ENCODE data around the gene CYP3A4.
"Not testable (repeated sequence)": the region's sequence is repeated elsewhere in the genome, so short reads cannot be mapped to it uniquely, and the experiment has no call there.

The CYP3A4 gene

GRCh38 chr7:99792967-99793366 lies 9.0 kb upstream of the CYP3A4 start:
- no peak for DNase-seq (ENCODE audit: low read depth)

GRCh38 chr7:99791667-99792369 lies 7.8 kb upstream of the CYP3A4 start:
- no peak for DNase-seq (ENCODE audit: low read depth)

DNA sequence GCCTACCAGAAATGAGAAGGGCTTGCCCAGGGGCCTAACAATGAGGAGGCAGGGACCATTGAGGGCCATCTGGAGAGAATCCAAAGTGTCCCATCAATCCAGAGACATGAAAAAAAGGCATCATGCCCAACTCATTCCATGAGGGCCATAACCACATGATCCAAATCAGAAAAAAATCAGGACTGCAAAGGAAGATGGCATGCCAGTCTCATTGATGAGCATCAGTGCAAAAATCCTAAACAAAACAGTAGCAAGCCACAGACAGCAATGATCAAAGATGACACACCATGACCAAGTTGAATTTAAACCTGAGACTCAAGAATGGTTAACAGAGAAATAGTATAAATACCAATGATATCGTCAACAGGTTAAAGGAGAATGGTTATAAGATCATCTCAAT lies 7.0 kb upstream of the CYP3A4 start:
- no peak for DNase-seq (ENCODE audit: low read depth)

GRCh38 chr7:99790407-99790806 lies 6.4 kb upstream of the CYP3A4 start:
- no peak for DNase-seq (ENCODE audit: low read depth)

GRCh38 chr7:99789441-99790070 lies 5.6 kb upstream of the CYP3A4 start:
- no peak for DNase-seq (ENCODE audit: low read depth)

DNA sequence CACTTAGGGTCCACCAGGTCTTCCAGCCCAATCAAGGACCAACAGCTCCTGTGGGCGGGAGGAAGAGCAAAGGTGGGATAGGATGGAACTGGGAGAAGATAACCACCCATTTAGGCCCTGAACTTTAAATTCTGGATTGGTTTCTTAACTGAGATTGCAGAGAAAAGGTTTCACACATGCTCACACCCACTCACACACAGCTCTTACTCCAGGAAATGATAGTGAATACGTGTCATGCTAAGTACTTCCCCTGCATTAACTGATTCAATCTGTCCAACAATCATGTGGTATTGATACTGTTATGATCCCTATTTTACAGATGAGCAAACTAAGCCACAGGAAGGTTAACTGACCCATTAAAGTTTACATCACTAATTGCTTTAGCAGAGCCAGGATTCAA lies 4.6 kb upstream of the CYP3A4 start:
- DNase-seq (ENCODE audit: low read depth): no peak

- no peak for DNase-seq (ENCODE audit: low read depth)
Observed at GRCh38 chr7:99786726-99787335, 2.8 kb upstream of the CYP3A4 start.

DNA sequence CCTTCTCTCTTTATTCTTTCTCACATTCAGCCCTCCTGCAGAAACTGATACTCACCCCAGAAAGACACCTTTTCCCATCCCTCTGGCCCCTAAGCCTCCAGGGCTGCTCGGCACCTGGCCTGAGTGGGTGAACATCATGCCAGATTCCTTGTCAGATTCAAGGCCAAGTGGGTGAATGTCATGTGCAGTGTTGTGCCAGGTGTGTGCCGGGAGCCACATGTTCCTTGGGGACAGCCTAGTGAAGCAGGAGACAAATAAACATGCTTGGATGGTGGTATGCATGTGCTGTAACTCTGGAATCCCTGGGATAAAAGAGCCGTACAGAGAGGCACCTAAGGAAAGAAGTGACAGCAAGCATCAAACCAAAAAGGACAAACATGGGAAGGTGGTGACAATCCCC lies 1.7 kb upstream of the CYP3A4 start:
- not testable (repeated sequence) for DNase-seq (ENCODE audit: low read depth)

GRCh38 chr7:99782012-99782953 lies 1.7 kb downstream of the CYP3A4 start:
- DNase-seq (ENCODE audit: low read depth): no peak

- DNase-seq (ENCODE audit: low read depth): no peak
Observed at GRCh38 chr7:99780588-99780987, 3.4 kb downstream of the CYP3A4 start.

GRCh38 chr7:99779949-99780348 lies 4.0 kb downstream of the CYP3A4 start:
- DNase-seq (ENCODE audit: low read depth): no peak

DNA sequence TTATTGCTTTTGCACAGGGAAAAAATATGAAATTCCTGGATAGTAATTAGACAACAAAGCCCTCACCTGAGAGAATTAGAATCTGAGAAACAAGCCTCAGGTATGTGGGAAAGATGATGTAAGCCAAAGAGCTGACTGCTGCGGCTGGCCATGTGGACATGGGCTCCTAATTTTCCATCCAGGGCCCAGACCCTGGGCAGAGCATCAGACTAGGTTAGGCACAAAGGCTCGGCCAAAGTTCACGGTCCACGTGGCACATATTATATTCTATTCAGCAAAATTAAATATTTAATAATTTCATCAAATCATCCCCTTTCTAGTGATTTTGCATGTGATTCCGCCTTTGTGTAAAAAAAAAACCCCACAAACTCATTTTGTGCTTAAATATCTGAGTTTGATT lies 5.1 kb downstream of the CYP3A4 start:
- DNase-seq (ENCODE audit: low read depth): no peak

- DNase-seq (ENCODE audit: low read depth): not testable (repeated sequence)
Observed at GRCh38 chr7:99773395-99773794, 10.6 kb downstream of the CYP3A4 start.

DNA sequence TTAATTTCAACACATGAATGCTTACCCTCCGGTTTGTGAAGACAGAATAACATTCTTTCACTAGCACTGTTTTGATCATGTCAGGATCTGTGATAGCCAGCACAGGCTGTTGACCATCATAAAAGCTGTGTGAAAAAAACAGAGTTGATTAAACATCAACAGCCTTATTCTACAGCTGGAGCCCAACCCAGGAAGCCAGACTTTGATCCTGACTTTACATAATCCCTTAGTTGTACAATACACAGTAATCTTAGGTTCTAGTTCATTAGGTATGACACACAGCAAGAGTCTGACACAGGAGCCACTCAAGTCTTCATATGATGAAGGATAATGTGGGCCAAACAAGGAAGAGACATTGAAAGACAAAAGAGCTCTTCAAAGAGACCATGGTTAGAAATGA lies 11.4 kb downstream of the CYP3A4 start:
- DNase-seq (ENCODE audit: low read depth): no peak

GRCh38 chr7:99769494-99769893 lies 14.5 kb downstream of the CYP3A4 start:
- DNase-seq (ENCODE audit: low read depth): not testable (repeated sequence)

DNA sequence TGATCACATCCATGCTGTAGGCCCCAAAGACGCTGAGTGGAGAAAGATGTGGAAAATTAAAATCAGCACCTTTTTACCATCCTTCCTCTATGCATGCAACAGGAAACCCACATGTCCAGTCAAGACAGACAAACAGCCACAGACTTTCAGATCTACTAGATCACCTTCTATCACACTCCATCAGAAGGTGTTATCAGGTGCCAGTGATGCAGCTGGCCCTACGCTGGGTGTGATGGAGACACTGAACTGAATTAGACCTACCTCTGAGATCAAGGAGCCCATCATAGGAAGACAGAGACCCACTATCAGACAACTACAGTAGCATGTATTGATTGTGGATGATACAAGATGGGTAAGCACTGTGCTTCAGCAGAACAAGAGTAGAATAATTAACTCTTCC lies 15.5 kb downstream of the CYP3A4 start:
- DNase-seq (ENCODE audit: low read depth): no peak

DNA sequence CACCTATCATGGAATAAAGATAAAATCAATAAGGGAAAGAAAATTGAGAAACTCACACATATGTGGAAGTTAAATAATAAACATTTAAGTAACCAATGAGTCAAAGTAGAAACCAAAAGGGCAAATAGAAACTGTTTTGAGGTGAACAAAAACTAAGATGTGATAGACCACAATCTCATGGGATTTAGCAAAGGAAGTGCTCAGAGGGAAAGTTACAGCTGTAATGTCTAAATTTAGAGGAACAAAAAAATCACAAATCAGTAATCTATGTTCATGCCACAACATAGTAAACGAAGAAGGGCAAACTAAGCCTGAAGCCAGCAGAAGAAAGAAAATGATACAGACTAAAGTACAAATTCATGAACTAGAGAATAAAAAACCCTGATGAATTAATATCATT lies 16.3 kb downstream of the CYP3A4 start:
- DNase-seq (ENCODE audit: low read depth): no peak

GRCh38 chr7:99766484-99767099 lies 17.4 kb downstream of the CYP3A4 start:
- no peak for DNase-seq (ENCODE audit: low read depth)

GRCh38 chr7:99764478-99764877 lies 19.5 kb downstream of the CYP3A4 start:
- no peak for DNase-seq (ENCODE audit: low read depth)

- no peak for DNase-seq (ENCODE audit: low read depth)
Observed at GRCh38 chr7:99762680-99763327, 21.2 kb downstream of the CYP3A4 start.

- no peak for DNase-seq (ENCODE audit: low read depth)
Observed at GRCh38 chr7:99755085-99755484, 28.9 kb downstream of the CYP3A4 start.

Measured in stimulated activated CD8-positive, alpha-beta memory T cell treated with anti-CD3 and anti-CD28 coated beads, Interleukin-7, amount 100 ng/mL, for 24 hours (primary cell).